H9 (cell line): ENCODE measurements around the gene ZNF471. TPM values are rescaled to one million over a fixed set of nuclear protein-coding genes. Genes with fewer than 3 reads are reported as not detected.
A peak's percentile ranks its signal among the peaks of the same experiment; 100 is the strongest.

Source experiments
- DNase-seq: peaks from one replicate; pipeline ENCODE4 v3.0.0-alpha.2; 2017
- H2AFZ ChIP-seq: one replicate; pipeline ENCODE4 v1.6.1; 2013; ENCODE audit warnings: mild to moderate bottlenecking, low read length, control low read depth, moderate library complexity
- H2AK5ac ChIP-seq: 2 replicates; pipeline ENCODE4 v1.6.1; 2013; ENCODE audit warnings: low read length, control low read depth, mixed read lengths; ENCODE audit not compliant: insufficient read length
- H2BK120ac ChIP-seq: one replicate; pipeline ENCODE4 v1.6.1; 2013; ENCODE audit warnings: low read depth, mild to moderate bottlenecking, low read length, control low read depth, inconsistent platforms; ENCODE audit not compliant: poor library complexity, severe bottlenecking
- H2BK12ac ChIP-seq: 2 replicates; pipeline ENCODE4 v1.6.1; 2013; ENCODE audit warnings: low read length, control low read depth, mixed read lengths, low read depth; ENCODE audit not compliant: insufficient read length
- H2BK15ac ChIP-seq: 2 replicates; pipeline ENCODE4 v1.6.1; 2013; ENCODE audit warnings: low read depth, low read length, control low read depth
- H2BK20ac ChIP-seq: one replicate; pipeline ENCODE4 v1.6.1; 2013; ENCODE audit warnings: low read depth, mild to moderate bottlenecking, low read length, control low read depth, inconsistent platforms; ENCODE audit not compliant: poor library complexity, severe bottlenecking
- H2BK5ac ChIP-seq: 2 replicates; pipeline ENCODE4 v1.6.1; 2013; ENCODE audit warnings: low read length, control low read depth, mixed read lengths; ENCODE audit not compliant: insufficient read length
- H3K14ac ChIP-seq: 2 replicates; pipeline ENCODE4 v1.6.1; 2013; ENCODE audit warnings: low read length, control low read depth; ENCODE audit not compliant: insufficient read depth
- H3K18ac ChIP-seq: 2 replicates; pipeline ENCODE4 v1.6.1; 2013; ENCODE audit warnings: low read depth, mild to moderate bottlenecking, mixed read lengths, low read length, control low read depth; ENCODE audit not compliant: insufficient read length
- H3K23ac ChIP-seq: 2 replicates; pipeline ENCODE4 v1.6.1; 2013; ENCODE audit warnings: low read length, control low read depth, mixed read lengths, low read depth; ENCODE audit not compliant: insufficient read length
- H3K23me2 ChIP-seq: 2 replicates; pipeline ENCODE4 v1.6.1; 2013; ENCODE audit warnings: low read depth, mild to moderate bottlenecking, mixed read lengths, low read length, control low read depth; ENCODE audit not compliant: insufficient read length, poor library complexity, severe bottlenecking
- H3K27ac ChIP-seq: 2 replicates; pipeline ENCODE4 v1.5.1; 2013; ENCODE audit warnings: low read length, control low read depth, mixed read lengths, low read depth; ENCODE audit not compliant: insufficient read length
- H3K27me3 ChIP-seq: 2 replicates; pipeline ENCODE4 v1.6.1; 2013; ENCODE audit warnings: low read length, control low read depth, inconsistent platforms; ENCODE audit not compliant: insufficient read depth
- H3K4ac ChIP-seq: 2 replicates; pipeline ENCODE4 v1.6.1; 2013; ENCODE audit warnings: low read depth, mild to moderate bottlenecking, control low read depth, inconsistent platforms, low read length, moderate library complexity
- H3K4me1 ChIP-seq: 2 replicates; pipeline ENCODE4 v1.6.1; 2013; ENCODE audit warnings: low read length, control low read depth, inconsistent platforms; ENCODE audit not compliant: insufficient read depth
- H3K4me2 ChIP-seq: 2 replicates; pipeline ENCODE4 v1.6.1; 2013; ENCODE audit warnings: low read length, control low read depth, mixed read lengths; ENCODE audit not compliant: insufficient read length, insufficient read depth
- H3K56ac ChIP-seq: 2 replicates; pipeline ENCODE4 v1.6.1; 2013; ENCODE audit warnings: low read depth, mild to moderate bottlenecking, mixed read lengths, low read length, control low read depth; ENCODE audit not compliant: insufficient read length
- H3K79me1 ChIP-seq: 2 replicates; pipeline ENCODE4 v1.6.1; 2013; ENCODE audit warnings: low read depth, mild to moderate bottlenecking, moderate library complexity, low read length, control low read depth, inconsistent platforms; ENCODE audit not compliant: insufficient read depth, poor library complexity, severe bottlenecking
- H3K79me2 ChIP-seq: 2 replicates; pipeline ENCODE4 v1.6.1; 2013; ENCODE audit warnings: low read length, control low read depth, inconsistent platforms; ENCODE audit not compliant: insufficient read depth
- H3K9ac ChIP-seq: 2 replicates; pipeline ENCODE4 v1.6.1; 2013; ENCODE audit warnings: low read length, control low read depth, mixed read lengths; ENCODE audit not compliant: insufficient read length; ENCODE audit errors: extremely low read depth
- H3K9me3 ChIP-seq: one replicate; pipeline ENCODE4 v1.6.1; 2013; ENCODE audit warnings: low read depth, low read length, inconsistent platforms; ENCODE audit not compliant: control insufficient read depth
- H3T11ph ChIP-seq: one replicate; pipeline ENCODE4 v1.6.1; 2013; ENCODE audit warnings: mild to moderate bottlenecking, low read length, control low read depth, inconsistent platforms
- H4K20me1 ChIP-seq: one replicate; pipeline ENCODE4 v1.6.1; 2013; ENCODE audit not compliant: control insufficient read depth, insufficient read length, insufficient read depth
- H4K5ac ChIP-seq: 2 replicates; pipeline ENCODE4 v1.6.1; 2013; ENCODE audit warnings: low read depth, mild to moderate bottlenecking, mixed read lengths, low read length, control low read depth; ENCODE audit not compliant: insufficient read length
- H4K8ac ChIP-seq: replicated peaks from 2 replicates; pipeline ENCODE4 v1.6.1; 2013; ENCODE audit warnings: low read length, control low read depth, mixed read lengths, low read depth; ENCODE audit not compliant: insufficient read length
- H4K91ac ChIP-seq: 2 replicates; pipeline ENCODE4 v1.6.1; 2013; ENCODE audit warnings: low read depth, mild to moderate bottlenecking, moderate library complexity, mixed read lengths, low read length, control low read depth; ENCODE audit not compliant: insufficient read length
- H3K27ac Mint-ChIP-seq, 3 experiments: 2 replicates in 2 of 3; 3 replicates in 1 of 3; pipeline ENCODE4 v1.8.0; 2020 to 2021; ENCODE audit warnings: mixed read lengths in 3 of 3, mild to moderate bottlenecking in 1 of 3, moderate library complexity in 1 of 3
- H3K27me3 Mint-ChIP-seq: 2 replicates; pipeline ENCODE4 v1.8.0; 2021; ENCODE audit warnings: low read depth, mild to moderate bottlenecking, moderate library complexity, mixed read lengths
- H3K36me3 Mint-ChIP-seq, 3 experiments: 2 replicates in 2 of 3; 3 replicates in 1 of 3; pipeline ENCODE4 v1.8.0; 2020 to 2021; ENCODE audit warnings: low read depth in 3 of 3, mixed read lengths in 3 of 3; ENCODE audit not compliant: insufficient read depth in 1 of 3
- H3K4me1 Mint-ChIP-seq, 2 experiments: 2 replicates each; pipeline ENCODE4 v1.8.0; 2020; ENCODE audit warnings: mixed read lengths in 2 of 2
- H3K4me3 Mint-ChIP-seq, 2 experiments: 2 replicates in 1 of 2; 3 replicates in 1 of 2; pipeline ENCODE4 v1.8.0; 2020 to 2021; ENCODE audit warnings: mild to moderate bottlenecking in 2 of 2, mixed read lengths in 2 of 2, moderate library complexity in 1 of 2
- H3K9me3 Mint-ChIP-seq, 2 experiments: 2 replicates in 1 of 2; 3 replicates in 1 of 2; pipeline ENCODE4 v1.8.0; 2020; ENCODE audit warnings: mild to moderate bottlenecking in 2 of 2, mixed read lengths in 2 of 2, moderate library complexity in 1 of 2
- CTCF ChIP-seq: fragments of 200-600 bp; sonication (generic); conservative IDR thresholded peaks from 3 replicates; pipeline ENCODE4 v1.8.0; 2021; ENCODE audit warnings: antibody characterized with exemption, mild to moderate bottlenecking
- WGBS: extraction: QIAGEN DNeasy Blood & Tissue Kit; methylation state at CpG from one replicate; pipeline ENCODE4 v1.1.7; 2013; ENCODE audit warnings: missing lambda C conversion rate, low lambda C conversion rate, mixed read lengths; ENCODE audit not compliant: insufficient read length; ENCODE audit errors: extremely low coverage; 5-methylcytosine and 5-hydroxymethylcytosine counted together
- total RNA-seq: library from RNA; stranded (reverse); gene quantifications from 2 replicates; pipeline ENCODE4 v1.2.1, GENCODE V29; 2021

The ZNF471 gene
- total RNA-seq, 1 experiment from 2014 or later: not detected

DNA sequence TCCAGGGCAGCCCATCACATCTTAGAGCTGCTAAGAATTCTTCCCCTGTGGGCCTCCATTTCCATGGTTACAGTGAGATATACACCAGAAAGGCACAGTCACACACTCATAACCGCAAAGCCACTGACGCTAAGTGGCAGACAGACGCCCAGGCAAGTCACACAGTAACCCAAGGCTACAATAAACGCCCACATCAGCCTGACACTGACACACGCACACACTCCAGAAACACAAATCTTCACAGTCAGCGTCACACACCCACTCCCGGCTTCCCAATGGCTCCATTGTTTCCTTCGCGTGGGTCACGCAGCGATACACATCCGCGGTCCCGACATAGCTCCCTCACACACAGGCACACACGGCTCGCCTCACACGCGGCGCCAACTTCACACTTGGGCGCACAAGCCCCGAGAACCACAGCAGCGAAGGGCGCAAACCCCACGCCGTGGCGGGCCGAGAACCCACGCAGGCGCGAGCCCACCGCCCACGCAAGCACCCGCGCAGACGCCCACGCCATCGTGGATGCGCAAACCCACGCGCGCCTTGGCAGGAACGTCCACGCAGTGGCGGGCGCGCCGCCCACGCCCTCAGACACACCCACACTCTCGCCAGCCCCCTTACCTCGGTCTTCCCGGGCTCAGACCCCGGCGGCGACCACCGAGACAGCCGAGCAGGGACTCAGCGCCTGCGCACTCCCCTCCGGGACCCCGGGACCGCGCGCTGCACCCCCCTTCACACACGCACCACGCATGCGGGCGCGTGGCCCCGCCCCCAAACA, 30.8 kb upstream of the ZNF471 start, which contains the start of gene ZNF667:
Gene ZNF667, minus strand, starts transcription at position 695 of the 778 bp plus-strand sequence. CDS start 14,975 bp downstream, outside the sequence.
- no peak within 1 kb of the TSS for H4K8ac ChIP-seq
- H3K9me3 ChIP-seq: peaks cover 35% of the 10 kb centered on the region
- H3K14ac ChIP-seq: no peak within 1 kb of the TSS; the same call in 1 of the 2 replicates
- H3K79me2 ChIP-seq: peaks cover 9% of the 10 kb centered on the region; the same call in 1 of the 2 replicates
- no peak within 1 kb of the TSS for H4K5ac ChIP-seq
- no peak within 1 kb of the TSS; a peak in 1 of 7 replicates for H3K27ac Mint-ChIP-seq
- H3K18ac ChIP-seq: no peak within 1 kb of the TSS
- H3K9ac ChIP-seq: peak within 1 kb of the TSS; percentile 78
- H3K4ac ChIP-seq: no peak within 1 kb of the TSS
- no peak within 1 kb of the TSS for H3K4me3 Mint-ChIP-seq
- H2BK15ac ChIP-seq: no peak within 1 kb of the TSS
- no peak within 1 kb of the TSS for H3K23ac ChIP-seq
- no peaks in the 10 kb centered on the region for H3K4me1 Mint-ChIP-seq
- no peaks in the 10 kb centered on the region for H3K4me1 ChIP-seq
- H2AK5ac ChIP-seq: no peak within 1 kb of the TSS
- H3K4me2 ChIP-seq: peak within 1 kb of the TSS; percentile 92
- H3K9me3 Mint-ChIP-seq: peaks cover 96 to 97% of the 10 kb centered on the region in 2 experiments
- peaks cover 11 to 28% (median 22%) of the 10 kb centered on the region in 3 experiments; a peak in 6 of 7 replicates for H3K36me3 Mint-ChIP-seq
- no peaks in the 10 kb centered on the region for H3K23me2 ChIP-seq
- no peaks in the 10 kb centered on the region for H3K27me3 ChIP-seq
- no peak within 1 kb of the TSS for H2AFZ ChIP-seq
- H2BK20ac ChIP-seq: no peak within 1 kb of the TSS
- H2BK5ac ChIP-seq: no peak within 1 kb of the TSS
- no peak for DNase-seq
- H3T11ph ChIP-seq: no peak within 1 kb of the TSS
- no peaks in the 10 kb centered on the region; the same call in 1 of the 2 replicates for H3K27me3 Mint-ChIP-seq
- no peaks in the 10 kb centered on the region for H3K79me1 ChIP-seq
- H4K20me1 ChIP-seq: peaks cover 7% of the 10 kb centered on the region
- H3K56ac ChIP-seq: no peak within 1 kb of the TSS
- H4K91ac ChIP-seq: no peak within 1 kb of the TSS
- no peak within 1 kb of the TSS for H2BK12ac ChIP-seq
- WGBS: no CpG with 5 or more reads among the region's 69 CpGs
- no peak for TF ChIP-seq CTCF
- H2BK120ac ChIP-seq: no peak within 1 kb of the TSS
- no peak within 1 kb of the TSS for H3K27ac ChIP-seq
